A549 treated with GW870086 at 1 μM for 4 hours (cell line): Measurements from ENCODE around the gene TMEM260. TPM values are rescaled to one million over a fixed set of nuclear protein-coding genes. Genes with fewer than 3 reads are reported as not detected.

Experiments used
- total RNA-seq: library from RNA; stranded (reverse); fragments of 200-300 nt; extraction: Qiagen RNA extraction; gene quantifications from 5 replicates; pipeline ENCODE4 v1.2.3, GENCODE V29; 2022; ENCODE audit warnings: low read depth

TMEM260 gene
- 3.7 to 5.8 TPM (median 4.3 TPM) in 5 replicates for total RNA-seq

GRCh38 chr14:56579345-56580220, at the start of gene TMEM260:
Gene TMEM260 (plus strand): TSS chr14:56579798. CDS start chr14:56579915, 117 bp downstream.

Other genes with a start within 250 kb of the TMEM260 start
- gene OTX2, start 230.7 kb downstream of the TMEM260 start, total RNA-seq = not detected in 5 replicates